ENCODE data around the gene CCDC88A. TPM values are rescaled to one million over a fixed set of nuclear protein-coding genes. Genes with fewer than 3 reads are reported as not detected.

Gene CCDC88A
- total RNA-seq, 1 donor from 2014 or later: 21.7 TPM

- Histone ChIP-seq H3K4me3 (no peak overlapping the region), H3K4me1 (peaks cover 8% of the 10 kb centered on the region), H3K9me3 (replicated peaks) (no peaks in the 10 kb centered on the region), H3K27ac (replicated peaks) (no peak overlapping the region), H3K27me3 (ENCODE audit: low read depth) (no peaks in the 10 kb centered on the region), H3K36me3 (no peaks in the 10 kb centered on the region)
- intact Hi-C loops (cut with micrococcal nuclease): no loop called here
- no peak for DNase-seq
- no peak for TF ChIP-seq CTCF (IDR thresholded peaks at IDR 0.05; ENCODE audit: borderline replicate concordance)
Measured at GRCh38 chr2:55365303-55365702, 54.4 kb downstream of the CCDC88A start.

- peak overlapping the region; percentile 40 for H3K27ac ChIP-seq (replicated peaks)
- intact Hi-C loops (cut with micrococcal nuclease): no loop called here
Measured at GRCh38 chr2:55364189-55365055, 55.2 kb downstream of the CCDC88A start.

GRCh38 chr2:55363636-55364035, 56.0 kb downstream of the CCDC88A start:
- no peak for DNase-seq
- H3K4me1 ChIP-seq: peaks cover 8% of the 10 kb centered on the region
- intact Hi-C loops (cut with micrococcal nuclease): no loop called here
- H3K36me3 ChIP-seq: no peaks in the 10 kb centered on the region
- H3K4me3 ChIP-seq: no peak overlapping the region
- H3K9me3 ChIP-seq (replicated peaks): no peaks in the 10 kb centered on the region
- no peaks in the 10 kb centered on the region for H3K27me3 ChIP-seq (ENCODE audit: low read depth)
- H3K27ac ChIP-seq (replicated peaks): no peak overlapping the region
- TF ChIP-seq CTCF (IDR thresholded peaks at IDR 0.05; ENCODE audit: borderline replicate concordance): no peak

More at GRCh38 chr2:55364189-55365055, 55.2 kb downstream of the CCDC88A start:
- TF ChIP-seq CTCF (IDR thresholded peaks at IDR 0.05; ENCODE audit: borderline replicate concordance): no peak
- DNase-seq: no peak
- Histone ChIP-seq H3K9me3 (replicated peaks) (no peaks in the 10 kb centered on the region), H3K4me1 (peaks cover 8% of the 10 kb centered on the region), H3K27me3 (ENCODE audit: low read depth) (no peaks in the 10 kb centered on the region), H3K4me3 (no peak overlapping the region), H3K36me3 (no peaks in the 10 kb centered on the region)

- H3K4me3 ChIP-seq: no peak overlapping the region
- H3K27ac ChIP-seq (replicated peaks): no peak overlapping the region
- DNase-seq: no peak
- H3K4me1 ChIP-seq: peaks cover 8% of the 10 kb centered on the region
- intact Hi-C loops (cut with micrococcal nuclease): no loop called here
- no peaks in the 10 kb centered on the region for H3K36me3 ChIP-seq
- H3K27me3 ChIP-seq (ENCODE audit: low read depth): no peaks in the 10 kb centered on the region
- TF ChIP-seq CTCF (IDR thresholded peaks at IDR 0.05; ENCODE audit: borderline replicate concordance): no peak
- no peaks in the 10 kb centered on the region for H3K9me3 ChIP-seq (replicated peaks)
Measured at GRCh38 chr2:55361465-55362189, 58.0 kb downstream of the CCDC88A start.

GRCh38 chr2:55358451-55358850, 61.2 kb downstream of the CCDC88A start:
- Histone ChIP-seq H3K27me3 (ENCODE audit: low read depth) (no peaks in the 10 kb centered on the region), H3K9me3 (replicated peaks) (no peaks in the 10 kb centered on the region), H3K27ac (replicated peaks) (no peak overlapping the region), H3K4me3 (no peak overlapping the region), H3K4me1 (no peaks in the 10 kb centered on the region), H3K36me3 (peaks cover 24% of the 10 kb centered on the region)
- no peak for DNase-seq
- TF ChIP-seq CTCF (IDR thresholded peaks at IDR 0.05; ENCODE audit: borderline replicate concordance): no peak
- intact Hi-C loops (cut with micrococcal nuclease): no loop called here

All from left ventricle myocardium inferior (tissue), 1 donor.